Measurements from ENCODE around the gene PLXNC1. TPM values are rescaled to one million over a fixed set of nuclear protein-coding genes. Genes with fewer than 3 reads are reported as not detected.

The PLXNC1 gene
- total and polyA plus RNA-seq, 9 of the 15 experiments (the other 6 are each of a cell fraction or from before 2014, with no cell fraction given), result 0.08 to 0.87 (median 0.28) TPM

- ATAC-seq, result no peak
Measured at GRCh38 chr12:94202245-94203180, 54.1 kb downstream of the PLXNC1 start.

GRCh38 chr12:94203181-94203546 lies 54.8 kb downstream of the PLXNC1 start:
- H3K36me3 ChIP-seq (ENCODE audit: control insufficient read depth, insufficient read depth, low read length), result no peaks in the 10 kb centered on the region
- H3K79me2 ChIP-seq (ENCODE audit: control insufficient read depth, insufficient read depth, low read length), result no peaks in the 10 kb centered on the region
- no peak for DNase-seq (ENCODE audit: extremely low read depth in 1 of 4, low spot score in 3 of 4)
- no peak overlapping the region for H3K27ac ChIP-seq (ENCODE audit: extremely low read depth, low read depth, low read length)
- TF ChIP-seq HINFP (tag; conservative IDR thresholded peaks at IDR 0.05; ENCODE audit: low read depth) (no peak), ZNF239 (CRISPR knock-in tag; IDR thresholded peaks at IDR 0.05) (peak; percentile 92), JUND (IDR thresholded peaks at IDR 0.05; ENCODE audit: borderline replicate concordance, low read depth, low read length) (no peak), JUND (tag; IDR thresholded peaks at IDR 0.05; ENCODE audit: borderline replicate concordance, low read depth, low read length) (no peak)
- CTCF ChIA-PET (ENCODE audit: low intra/inter-chr PET ratio), result no interaction called here
- no peak for FAIRE-seq
- WGBS (ENCODE audit: insufficient coverage, low coverage, missing lambda C conversion rate), result 25% methylated on average over 2 of the region's 2 CpGs
- no peak for ATAC-seq
- POLR2A ChIA-PET, result no interaction called here
- no peak overlapping the region for H3K4me2 ChIP-seq (ENCODE audit: insufficient read depth, low read length)
- no peak overlapping the region for H3K9ac ChIP-seq (ENCODE audit: insufficient read depth in 1 of 2, low read depth in 2 of 2, low read length in 2 of 2)
- H3K4me3 ChIP-seq, result no peak overlapping the region
- no peaks in the 10 kb centered on the region for H3K9me3 ChIP-seq (replicated peaks; ENCODE audit: control insufficient read depth, insufficient read depth, low read depth, low read length)
- H3K4me1 ChIP-seq (replicated peaks in 1 of 2; ENCODE audit: control insufficient read depth in 2 of 2, insufficient read depth in 2 of 2, low read length in 2 of 2), result peaks cover 0 to 23% of the 10 kb centered on the region in 2 experiments; a peak in 3 of 5 replicates
- H3K27me3 ChIP-seq (ENCODE audit: control insufficient read depth in 2 of 2, insufficient read depth in 2 of 2, low read length in 2 of 2), result no peaks in the 10 kb centered on the region
- in situ Hi-C loops (cut with MboI), result no loop called here
- no peaks in the 10 kb centered on the region for H4K20me1 ChIP-seq (replicated peaks; ENCODE audit: control insufficient read depth, insufficient read depth, low read length)
- intact Hi-C loops (cut with micrococcal nuclease), result no loop called here
- H2AFZ ChIP-seq (ENCODE audit: low read depth, low read length), result no peak overlapping the region
- H3K9me1 ChIP-seq (ENCODE audit: control insufficient read depth, insufficient read depth, low read length), result no peaks in the 10 kb centered on the region
- BruUV-seq (replicated peaks), result no TSS peak

More at GRCh38 chr12:94202245-94203180, 54.1 kb downstream of the PLXNC1 start:
- no peaks in the 10 kb centered on the region for H3K27me3 ChIP-seq (ENCODE audit: control insufficient read depth in 2 of 2, insufficient read depth in 2 of 2, low read length in 2 of 2)
- FAIRE-seq (no peak), DNase-seq (ENCODE audit: extremely low read depth in 1 of 4, low spot score in 3 of 4) (no peak)
- no peaks in the 10 kb centered on the region for H3K9me3 ChIP-seq (replicated peaks; ENCODE audit: control insufficient read depth, insufficient read depth, low read depth, low read length)
- BruUV-seq (replicated peaks), result no TSS peak
- peaks cover 0 to 20% of the 10 kb centered on the region in 2 experiments; a peak in 2 of 5 replicates for H3K4me1 ChIP-seq (replicated peaks in 1 of 2; ENCODE audit: control insufficient read depth in 2 of 2, insufficient read depth in 2 of 2, low read length in 2 of 2)
- H2AFZ ChIP-seq (ENCODE audit: low read depth, low read length), result no peak overlapping the region
- in situ Hi-C loops (cut with MboI) (no loop called here), intact Hi-C loops (cut with micrococcal nuclease) (no loop called here)
- no peak overlapping the region for H3K27ac ChIP-seq (ENCODE audit: extremely low read depth, low read depth, low read length)
- POLR2A ChIA-PET, result interaction anchor here (0.7 to 0.8 kb wide), 2 partner anchors 12 to 1045 kb away, joined by 3 to 4 read pairs; no protein-coding TSS in a partner anchor
- no peaks in the 10 kb centered on the region for H3K9me1 ChIP-seq (ENCODE audit: control insufficient read depth, insufficient read depth, low read length)
- no peak overlapping the region for H3K4me2 ChIP-seq (ENCODE audit: insufficient read depth, low read length)
- 0 out of 2 replicates have a peak, but pooled peaks have one; percentile 3 for TF ChIP-seq SPI1 (IDR thresholded peaks at IDR 0.05; ENCODE audit: borderline replicate concordance, low read depth, low read length)
- no peak for TF ChIP-seq U2AF1 (optimal IDR thresholded peaks at IDR 0.05; ENCODE audit: low read depth, low read length)
- H3K9ac ChIP-seq (ENCODE audit: insufficient read depth in 1 of 2, low read depth in 2 of 2, low read length in 2 of 2), result no peak overlapping the region
- H4K20me1 ChIP-seq (replicated peaks; ENCODE audit: control insufficient read depth, insufficient read depth, low read length), result no peaks in the 10 kb centered on the region
- H3K4me3 ChIP-seq, result no peak overlapping the region
- CTCF ChIA-PET (ENCODE audit: low intra/inter-chr PET ratio), result no interaction called here
- WGBS (ENCODE audit: insufficient coverage, low coverage, missing lambda C conversion rate), result 44% methylated on average over 7 of the region's 7 CpGs
- H3K79me2 ChIP-seq (ENCODE audit: control insufficient read depth, insufficient read depth, low read length), result no peaks in the 10 kb centered on the region
- no peaks in the 10 kb centered on the region for H3K36me3 ChIP-seq (ENCODE audit: control insufficient read depth, insufficient read depth, low read length)

Measured in K562 (cell line).